GM12892 (cell line): Measurements from ENCODE around the gene KIF6.

Experiments
- DNase-seq: peaks from one replicate; pipeline ENCODE4 v3.0.0; 2011; ENCODE audit not compliant: insufficient read length
- FAIRE-seq: peaks from 2 replicates; lab custom pipeline; 2011; peaks lifted over from hg19 to GRCh38; lab: Jason Lieb, UNC
- POLR2A ChIP-seq: IDR thresholded peaks from 2 replicates; pipeline ENCODE4 v1.6.1; 2011; ENCODE audit warnings: low read depth, low read length, control low read depth
- POLR2AphosphoS5 ChIP-seq: IDR thresholded peaks from 2 replicates; pipeline ENCODE4 v1.6.1; 2011; ENCODE audit warnings: low read depth, low read length, control low read depth
- TAF1 ChIP-seq: IDR thresholded peaks from 2 replicates; pipeline ENCODE4 v1.6.1; 2011; ENCODE audit warnings: low read depth, mild to moderate bottlenecking, control low read depth, low read length, borderline replicate concordance

Gene KIF6

DNA sequence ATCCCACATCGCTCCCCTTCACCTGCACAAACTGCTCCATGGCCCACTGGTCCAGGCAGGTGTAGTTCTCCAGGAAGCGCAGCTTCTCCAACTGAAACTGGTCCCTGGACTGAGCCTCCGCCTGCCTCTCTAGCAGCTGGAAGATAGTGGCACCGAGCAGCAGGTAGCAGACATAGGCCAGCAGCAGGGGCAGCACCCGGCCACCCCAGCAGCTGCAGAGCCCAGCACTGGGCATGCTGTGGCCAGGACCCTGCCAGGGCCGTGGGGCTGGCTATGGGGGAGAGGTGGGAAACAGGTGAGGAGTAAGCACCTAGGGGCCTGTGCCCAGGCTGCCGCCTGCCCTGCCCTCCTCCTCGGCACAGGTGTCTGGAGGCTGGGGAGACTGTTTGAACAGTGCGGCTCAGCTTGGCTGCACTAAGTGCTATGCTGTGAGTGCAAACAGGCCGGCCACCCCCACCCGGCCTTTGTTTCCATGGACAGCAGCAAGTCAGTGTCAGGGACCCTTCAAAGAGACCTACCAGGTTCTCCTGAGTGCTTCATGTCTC is 402.8 kb downstream of the KIF6 start, which contains the start of gene KCNK16:
Gene KCNK16, minus strand, starts transcription at position 397 of the 545 bp plus-strand sequence. Its CDS starts 162 bp downstream, at position 235.
- TF ChIP-seq POLR2A (no peak), POLR2AphosphoS5 (no peak), TAF1 (no peak)
- FAIRE-seq = no peak
- no peak for DNase-seq

GRCh38 chr6:39321761-39322160 is 403.4 kb downstream of the KIF6 start:
- no peak for TF ChIP-seq POLR2AphosphoS5
- TF ChIP-seq POLR2A = no peak
- no peak for TF ChIP-seq TAF1
- FAIRE-seq = no peak

DNA sequence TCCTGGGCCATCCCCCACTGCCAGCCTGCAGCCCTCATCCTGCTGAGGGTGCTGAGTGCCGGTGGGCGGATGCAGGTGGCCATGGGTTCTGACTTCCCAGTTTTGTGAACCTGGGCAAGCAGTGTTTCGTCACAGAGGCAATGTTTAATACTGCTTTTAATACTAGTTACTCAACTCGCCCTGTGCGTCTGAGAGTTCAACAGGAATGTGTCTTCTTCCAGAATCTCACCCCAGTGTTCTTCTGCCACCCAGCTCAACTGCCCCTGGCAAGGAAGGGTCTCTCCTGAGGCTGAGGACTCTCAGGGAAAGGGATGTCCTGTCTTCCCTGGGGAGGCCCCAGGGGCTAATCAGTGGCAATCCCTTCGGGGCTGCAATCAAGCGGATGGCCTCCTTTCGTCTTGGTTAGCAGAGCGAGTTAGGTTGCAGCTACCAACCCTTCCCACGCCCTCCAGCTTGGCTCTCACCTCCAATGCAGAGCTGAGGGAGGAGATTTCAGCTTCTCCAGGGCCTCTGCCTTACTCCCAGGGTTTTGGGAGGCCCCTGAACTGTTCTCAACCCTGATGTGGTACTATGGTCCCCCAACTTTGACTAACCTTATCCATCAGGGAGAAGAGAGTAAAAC is 404.7 kb downstream of the KIF6 start:
- no peak for FAIRE-seq
- TF ChIP-seq TAF1 (no peak), POLR2AphosphoS5 (no peak), POLR2A (no peak)
- no peak for DNase-seq

More at GRCh38 chr6:39321761-39322160, 403.4 kb downstream of the KIF6 start:
- no peak for DNase-seq

DNA sequence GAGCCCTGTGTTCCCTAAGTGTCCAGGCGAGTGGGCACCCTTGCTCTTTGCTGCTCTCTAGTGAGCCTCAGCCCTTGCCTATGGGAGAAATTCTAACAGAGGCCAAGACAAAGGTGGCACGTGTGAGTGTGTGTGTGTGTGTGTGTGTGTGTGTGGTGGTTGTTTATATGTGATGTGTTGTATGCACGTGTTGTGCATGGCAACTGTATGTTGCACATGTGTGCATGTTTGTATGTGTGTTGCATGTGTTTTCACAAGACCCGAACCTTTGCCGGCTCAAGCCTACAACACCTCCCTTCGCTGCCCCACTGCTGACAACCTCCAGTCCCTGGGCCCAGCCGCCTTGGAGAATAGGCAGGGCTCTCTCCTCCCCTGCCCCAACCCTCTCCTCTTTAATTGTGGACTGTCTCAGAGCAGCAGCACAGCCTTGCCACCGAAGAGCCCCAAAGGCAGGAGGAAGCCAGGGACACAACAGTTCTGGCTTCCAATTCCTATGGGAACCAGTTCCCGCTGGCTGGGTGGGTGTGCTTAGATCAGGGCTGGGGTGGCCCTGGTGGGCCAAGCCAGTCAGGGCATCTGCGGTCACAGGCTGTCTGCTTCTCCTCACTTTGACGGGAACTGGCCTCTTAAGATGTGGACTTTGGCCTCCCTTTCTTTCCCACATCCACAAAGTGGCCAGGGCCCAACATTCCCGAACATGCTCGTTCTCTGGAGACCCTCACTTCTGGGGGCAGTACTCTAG is 405.4 kb downstream of the KIF6 start:
- FAIRE-seq = no peak
- DNase-seq = no peak

DNA sequence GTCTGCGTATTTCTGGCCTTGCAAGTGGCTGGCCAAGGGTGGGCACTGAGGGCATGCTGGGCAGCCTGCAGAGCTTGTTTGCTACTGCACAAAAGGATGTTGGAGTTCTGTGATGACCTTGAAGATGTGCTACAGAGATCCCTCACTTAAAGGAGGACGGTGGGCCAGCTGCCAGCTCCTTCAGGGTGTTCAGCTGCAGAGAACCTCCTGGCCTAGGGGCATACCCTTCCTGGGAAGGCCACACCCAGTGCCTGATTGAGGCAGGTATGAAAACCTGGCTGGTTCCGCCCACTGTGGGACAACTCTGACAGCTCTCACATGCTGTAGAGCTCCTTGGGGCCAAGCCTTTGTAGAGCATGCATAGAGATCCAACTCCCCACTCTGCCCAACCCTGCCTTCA is 408.0 kb downstream of the KIF6 start:
- TF ChIP-seq POLR2A (no peak), POLR2AphosphoS5 (no peak), TAF1 (no peak)

More for the DNA sequence above, 405.4 kb downstream of the KIF6 start:
- TF ChIP-seq TAF1 (no peak), POLR2A (no peak), POLR2AphosphoS5 (no peak)

DNA sequence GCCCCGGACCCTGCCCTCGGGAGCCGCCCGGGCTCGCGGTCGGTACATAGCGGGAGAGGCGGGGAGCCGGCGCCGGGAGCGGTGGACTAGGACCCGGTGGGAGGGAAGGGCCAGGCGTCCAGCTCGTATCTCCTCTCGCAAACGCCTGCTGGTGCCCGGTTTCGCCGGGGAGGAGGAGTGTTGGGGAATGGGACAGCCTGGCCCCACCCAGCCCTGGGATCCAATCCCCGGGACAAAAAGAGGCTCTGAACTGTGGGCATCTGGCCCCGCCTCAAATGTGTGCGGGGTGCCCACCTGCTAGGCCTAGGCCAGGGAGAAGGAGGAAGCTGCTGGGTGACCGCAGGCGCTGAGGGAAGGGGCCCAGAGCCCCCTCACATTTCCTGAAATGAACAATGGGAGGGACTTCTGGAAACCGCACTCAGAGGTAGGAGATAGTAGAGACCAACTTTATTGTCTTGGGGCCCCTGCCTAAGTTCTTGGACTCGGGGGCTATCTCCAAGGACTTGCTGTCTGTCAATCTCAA is 410.9 kb downstream of the KIF6 start, which contains the start of gene KCNK17:
Gene KCNK17, minus strand, starts transcription at position 147 of the 523 bp plus-strand sequence. Its CDS starts 99 bp downstream, at position 48.
- FAIRE-seq = no peak
- DNase-seq = no peak
- TF ChIP-seq POLR2AphosphoS5 (no peak), TAF1 (no peak), POLR2A (no peak)

More for the DNA sequence above, 408.0 kb downstream of the KIF6 start:
- DNase-seq (no peak), FAIRE-seq (no peak)

DNA sequence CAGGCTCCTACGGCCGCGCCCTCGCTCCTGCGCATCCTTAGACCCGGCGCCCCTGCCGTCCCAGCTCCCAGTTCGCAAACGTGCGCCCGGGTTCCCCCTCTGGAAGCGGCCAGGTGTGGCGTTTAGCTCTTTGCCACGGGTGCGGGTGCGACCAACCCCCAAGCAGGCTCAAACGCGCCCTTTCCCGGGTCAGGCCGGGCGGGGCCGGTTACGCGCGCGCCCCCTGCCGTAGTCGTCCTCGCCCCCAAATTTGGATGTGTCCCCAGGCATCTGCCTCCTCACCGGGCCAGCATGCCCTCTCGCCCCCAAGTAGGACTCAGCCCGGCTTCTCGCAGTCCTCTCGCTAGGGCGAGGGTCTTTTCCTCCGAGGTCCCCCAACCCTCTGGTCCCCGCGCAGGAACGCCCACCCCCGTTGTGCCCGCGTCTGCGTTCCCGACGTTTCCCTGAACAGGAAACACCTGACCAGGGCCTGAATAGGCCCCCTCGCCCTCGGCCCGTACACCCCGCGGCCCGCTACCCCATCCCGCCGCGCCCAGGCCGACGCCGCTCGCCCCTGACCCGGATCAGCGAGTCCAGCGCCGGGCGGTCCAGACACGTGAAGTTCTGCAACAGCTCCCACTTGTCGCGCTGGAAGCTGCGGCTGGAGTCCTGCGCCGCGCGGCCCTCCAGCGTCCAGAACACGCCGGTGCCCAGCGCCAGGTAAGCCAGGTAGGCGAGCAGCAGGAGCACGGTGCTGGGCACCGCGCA is 411.5 kb downstream of the KIF6 start:
- no peak for FAIRE-seq
- TF ChIP-seq TAF1 = no peak
- TF ChIP-seq POLR2AphosphoS5 = no peak
- TF ChIP-seq POLR2A = no peak
- DNase-seq = no peak

DNA sequence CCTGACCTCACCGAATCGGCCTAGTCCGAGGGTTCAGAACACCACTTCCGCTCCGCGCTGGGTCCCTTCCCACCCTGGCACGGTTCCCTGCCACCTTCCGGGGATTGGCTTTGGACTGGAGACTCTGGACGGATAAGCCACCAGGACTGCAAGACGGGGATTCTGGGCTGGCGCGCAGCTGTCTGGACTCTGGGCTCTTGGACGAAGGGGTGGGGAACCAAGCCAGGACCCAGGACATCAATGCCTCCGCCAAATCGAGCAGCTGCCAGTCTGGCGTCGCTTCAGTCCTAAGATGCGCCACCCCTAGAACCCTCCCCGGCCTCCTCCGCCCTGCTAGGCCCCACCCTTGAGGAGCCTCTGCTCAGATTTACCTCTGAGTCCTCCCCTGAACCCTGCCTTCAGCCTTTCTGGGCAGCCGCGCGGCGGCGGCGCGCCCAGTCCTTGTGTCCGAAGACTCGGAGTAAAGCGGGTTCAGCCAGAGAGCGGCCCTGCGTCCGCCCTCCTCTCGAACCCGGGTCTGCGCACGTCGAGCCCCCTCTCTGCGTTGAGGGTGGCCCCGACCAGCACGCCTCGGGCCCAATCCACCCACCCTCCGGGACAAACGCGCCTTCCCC is 412.2 kb downstream of the KIF6 start:
- TF ChIP-seq POLR2A (no peak), TAF1 (no peak), POLR2AphosphoS5 (no peak)
- no peak for FAIRE-seq
- no peak for DNase-seq

DNA sequence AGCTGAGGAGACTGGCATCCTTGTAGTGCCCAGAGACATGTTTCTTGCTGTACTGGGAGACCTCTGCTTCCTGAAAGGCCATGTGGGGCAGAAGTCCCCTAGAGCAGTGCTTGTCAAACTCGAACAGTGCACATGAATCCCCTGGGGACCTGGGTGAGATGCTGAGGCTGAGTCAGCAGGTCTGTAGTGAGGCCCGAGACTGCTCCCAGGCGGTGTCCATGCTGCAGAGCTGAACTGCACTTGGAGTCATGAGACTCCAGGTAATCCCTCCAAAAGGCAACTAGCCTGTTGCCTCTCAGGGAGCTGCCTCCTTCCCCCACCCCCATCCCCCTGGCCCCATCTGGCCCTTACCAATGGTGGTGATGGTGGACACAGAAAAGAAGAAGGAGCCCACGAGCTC is 414.7 kb downstream of the KIF6 start:
- TF ChIP-seq POLR2A = no peak
- TF ChIP-seq POLR2AphosphoS5 = no peak
- TF ChIP-seq TAF1 = no peak
- FAIRE-seq (no peak), DNase-seq (no peak)

- DNase-seq (peak; percentile 59), FAIRE-seq (peak; percentile 93)
Measured at GRCh38 chr6:39309942-39310531, 415.2 kb downstream of the KIF6 start.

More at GRCh38 chr6:39309942-39310531, 415.2 kb downstream of the KIF6 start:
- TF ChIP-seq TAF1 (no peak), POLR2AphosphoS5 (no peak), POLR2A (no peak)
